ENCODE data around the gene KRT83. TPM values are rescaled to one million over a fixed set of nuclear protein-coding genes. Genes with fewer than 3 reads are reported as not detected.

The KRT83 gene
- total RNA-seq, 2 experiments from 2014 or later = not detected

GRCh38 chr12:52331039-52331438 lies 9.8 kb upstream of the KRT83 start:
- Mint-ChIP-seq H3K4me1 (ENCODE audit: low read depth) (peaks cover 12% of the 10 kb centered on the region), H3K27ac (no peak overlapping the region), H3K4me3 (no peak overlapping the region), H3K9me3 (no peaks in the 10 kb centered on the region), H3K36me3 (ENCODE audit: low read depth) (no peaks in the 10 kb centered on the region), H3K27me3 (peaks cover 8% of the 10 kb centered on the region)
- intact Hi-C loops (cut with micrococcal nuclease) = no loop called here
- DNase-seq (no peak), ATAC-seq (no peak)
- TF ChIP-seq CTCF (IDR thresholded peaks at IDR 0.05) = no peak
- POLR2A ChIA-PET = no interaction called here
- CTCF ChIA-PET = interaction anchor here (0.7 to 1.3 kb wide), 4 partner anchors 9 to 20 kb away, joined by 3 read pairs; no protein-coding TSS in a partner anchor

- Mint-ChIP-seq H3K27me3 (peaks cover 4% of the 10 kb centered on the region), H3K27ac (no peak overlapping the region), H3K36me3 (ENCODE audit: low read depth) (no peaks in the 10 kb centered on the region), H3K9me3 (no peaks in the 10 kb centered on the region), H3K4me3 (no peak overlapping the region), H3K4me1 (ENCODE audit: low read depth) (peaks cover 12% of the 10 kb centered on the region)
- DNase-seq (no peak), ATAC-seq (no peak)
- intact Hi-C loops (cut with micrococcal nuclease) = loop anchor here (5.0 kb wide), 1 partner anchor 171 kb away; no protein-coding TSS in a partner anchor
- ChIA-PET CTCF (interaction anchor here (0.7 to 5.6 kb wide), 34 partner anchors 9 to 551 kb away, joined by 3 to 39 read pairs (median 5); no protein-coding TSS in a partner anchor), POLR2A (no interaction called here)
- no peak for TF ChIP-seq CTCF (IDR thresholded peaks at IDR 0.05)
Measured at GRCh38 chr12:52327830-52328500, 6.8 kb upstream of the KRT83 start.

GRCh38 chr12:52327052-52327829 lies 6.0 kb upstream of the KRT83 start:
- H3K27me3 Mint-ChIP-seq = peaks cover 6% of the 10 kb centered on the region
- peaks cover 12% of the 10 kb centered on the region for H3K4me1 Mint-ChIP-seq (ENCODE audit: low read depth)
- no peaks in the 10 kb centered on the region for H3K9me3 Mint-ChIP-seq
- H3K27ac Mint-ChIP-seq = no peak overlapping the region
- H3K36me3 Mint-ChIP-seq (ENCODE audit: low read depth) = no peaks in the 10 kb centered on the region
- ChIA-PET POLR2A (no interaction called here), CTCF (interaction anchor here (0.7 to 5.6 kb wide), 33 partner anchors 8 to 552 kb away, joined by 3 to 39 read pairs (median 5); no protein-coding TSS in a partner anchor)
- intact Hi-C loops (cut with micrococcal nuclease) = loop anchor here (5.0 kb wide), 1 partner anchor 170 kb away; no protein-coding TSS in a partner anchor
- no peak overlapping the region for H3K4me3 Mint-ChIP-seq
- peak; percentile 87 for DNase-seq
- peak; percentile 98 for ATAC-seq
- peak; percentile 53 for TF ChIP-seq CTCF (IDR thresholded peaks at IDR 0.05)

- Mint-ChIP-seq H3K27me3 (peaks cover 11% of the 10 kb centered on the region), H3K36me3 (ENCODE audit: low read depth) (no peaks in the 10 kb centered on the region), H3K9me3 (no peaks in the 10 kb centered on the region), H3K4me1 (ENCODE audit: low read depth) (peaks cover 12% of the 10 kb centered on the region), H3K27ac (no peak overlapping the region), H3K4me3 (no peak overlapping the region)
- intact Hi-C loops (cut with micrococcal nuclease) = no loop called here
- no peak for TF ChIP-seq CTCF (IDR thresholded peaks at IDR 0.05)
- ChIA-PET POLR2A (no interaction called here), CTCF (interaction anchor here (5.6 kb wide), 1 partner anchor 45 kb away, joined by 39 read pairs; no protein-coding TSS in a partner anchor)
- DNase-seq = no peak
- ATAC-seq = no peak
Measured at GRCh38 chr12:52324153-52324444, 2.9 kb upstream of the KRT83 start.

Data from activated CD8-positive, alpha-beta T cell treated with anti-CD3 and anti-CD28 coated beads for 36 hours (primary cell).